GM12873 (cell line): Measurements from ENCODE around the gene CGB8.

Experiments used
- CTCF ChIP-seq: IDR thresholded peaks from 2 replicates; pipeline ENCODE4 v1.5.1; 2012; ENCODE audit warnings: low read depth, mild to moderate bottlenecking, moderate library complexity, low read length, control low read depth; ENCODE audit not compliant: insufficient read depth; ENCODE audit errors: missing control alignments

CGB8 gene

GRCh38 chr19:49064768-49065611 is 16.1 kb upstream of the CGB8 start, which contains the start of gene NTF4:
Gene NTF4 (minus strand): TSS chr19:49064818. CDS start chr19:49061997, 2,821 bp downstream.
- no peak for TF ChIP-seq CTCF

DNA sequence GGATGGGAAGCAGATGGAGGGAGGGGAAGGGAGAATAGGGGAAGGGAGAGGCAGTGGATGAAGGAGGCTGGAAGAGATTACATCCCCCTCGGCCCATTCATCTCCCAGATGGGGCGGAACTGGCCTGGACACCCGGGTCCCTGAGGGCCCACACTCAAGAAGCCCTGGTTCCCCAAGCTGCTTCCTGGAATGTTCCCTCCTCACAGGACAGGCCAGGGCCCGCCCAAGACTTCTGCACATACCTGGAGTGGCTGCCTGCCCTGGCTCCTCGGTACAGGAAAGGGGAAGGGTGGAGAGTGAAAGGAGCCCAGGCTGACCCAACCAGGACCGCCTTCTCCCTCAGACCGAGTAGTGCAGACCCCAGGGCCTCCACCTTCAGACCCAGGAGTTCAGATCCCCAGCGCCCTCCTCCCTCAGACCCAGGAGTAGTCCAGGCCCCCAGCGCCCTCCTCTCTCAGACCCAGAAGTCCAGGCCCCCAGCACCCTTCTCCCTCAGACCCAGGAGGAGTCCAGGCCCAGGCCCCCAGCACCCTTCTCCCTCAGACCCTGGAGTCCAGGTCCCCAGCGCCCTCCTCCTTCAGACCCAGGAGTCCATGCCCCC is 15.2 kb upstream of the CGB8 start:
- TF ChIP-seq CTCF, result no peak

DNA sequence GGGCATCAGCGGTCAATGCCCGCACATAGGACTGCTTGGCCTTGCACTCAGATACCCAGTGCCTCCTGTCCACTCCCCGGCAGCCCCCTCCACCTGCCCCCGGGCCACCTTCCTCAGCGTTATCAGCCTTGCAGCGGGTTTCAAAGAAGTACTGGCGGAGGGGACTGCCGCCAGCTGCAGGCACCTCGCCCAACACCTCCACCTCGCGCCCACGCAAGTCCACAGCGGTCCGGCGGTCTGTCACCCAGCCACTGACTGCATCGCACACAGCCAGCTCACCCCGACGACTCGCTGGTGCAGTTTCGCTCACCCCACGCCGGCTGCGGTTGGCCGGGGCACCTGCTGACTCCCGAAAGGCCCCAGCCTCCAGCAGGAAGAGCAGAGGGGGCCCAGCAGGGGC is 12.5 kb upstream of the CGB8 start:
- no peak for TF ChIP-seq CTCF

DNA sequence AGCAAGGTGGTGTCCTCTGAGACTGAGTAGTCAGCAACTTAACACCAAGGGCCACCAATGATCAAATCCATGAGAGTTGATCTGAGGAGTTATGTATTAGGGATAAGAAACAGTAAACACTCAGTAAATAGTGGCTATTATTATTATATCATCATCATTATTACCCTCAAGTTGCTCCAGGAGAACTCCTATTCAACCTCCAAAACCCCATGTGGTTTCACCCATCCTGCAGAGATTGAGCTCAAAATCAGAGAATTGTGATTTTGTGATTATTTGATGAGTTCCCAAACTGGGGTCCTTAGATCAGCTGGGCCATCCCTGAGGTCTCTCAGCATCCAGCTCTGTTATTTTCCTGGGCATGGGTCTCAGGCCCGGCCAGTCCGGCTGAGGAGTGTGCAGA is 12.1 kb upstream of the CGB8 start:
- no peak for TF ChIP-seq CTCF

- no peak for TF ChIP-seq CTCF
Measured at GRCh38 chr19:49059053-49059452, 10.1 kb upstream of the CGB8 start.

- no peak for TF ChIP-seq CTCF
Measured at GRCh38 chr19:49058562-49058961, 9.7 kb upstream of the CGB8 start.

GRCh38 chr19:49057636-49058234 is 8.8 kb upstream of the CGB8 start, which contains the start of gene CGB7:
Gene CGB7 (minus strand): TSS chr19:49057749. CDS start chr19:49055375, 2,374 bp downstream.
- TF ChIP-seq CTCF, result no peak
